DND-41 (cell line): ENCODE measurements around the gene PFN1.

Source experiments
- ATAC-seq: fragments of 200-7000 bp; cut with Tn5 transposase; 3 replicates; pipeline ENCODE4 v1.9.1; 2021; ENCODE audit warnings: low read depth; ENCODE audit not compliant: insufficient read depth
- DNase-seq: peaks from one replicate; pipeline ENCODE4 v3.0.0-alpha.2; 2020
- H2AFZ ChIP-seq: 2 replicates; pipeline ENCODE4 v1.6.0; 2012; ENCODE audit warnings: low read depth, low read length
- H3K27ac ChIP-seq: 2 replicates; pipeline ENCODE4 v1.5.1; 2012; ENCODE audit warnings: low read length, inconsistent platforms
- H3K27me3 ChIP-seq: fragments of 200-600 bp; sonication (generic); 2 replicates; pipeline ENCODE4 v1.6.0; 2012; ENCODE audit warnings: low read length, mild to moderate bottlenecking, inconsistent platforms; ENCODE audit not compliant: insufficient read depth, poor library complexity
- H3K36me3 ChIP-seq: 2 replicates; pipeline ENCODE4 v1.5.1; 2012; ENCODE audit warnings: low read length, inconsistent platforms; ENCODE audit not compliant: insufficient read depth
- H3K4me1 ChIP-seq: 2 replicates; pipeline ENCODE4 v1.5.1; 2012; ENCODE audit warnings: mild to moderate bottlenecking, low read length; ENCODE audit not compliant: insufficient read depth
- H3K4me2 ChIP-seq: 2 replicates; pipeline ENCODE4 v1.6.0; 2012; ENCODE audit warnings: mild to moderate bottlenecking, moderate library complexity, low read length, inconsistent platforms; ENCODE audit not compliant: insufficient read depth
- H3K4me3 ChIP-seq, 2 experiments: fragments of 200-600 bp in 1 of 2; shearing (Covaris generic) in 1 of 2; 2 replicates each; pipeline ENCODE4 v1.5.1; 2012 to 2016; ENCODE audit warnings: inconsistent platforms in 2 of 2, low read length in 2 of 2, mild to moderate bottlenecking in 2 of 2, low read depth in 1 of 2, moderate library complexity in 1 of 2
- H3K79me2 ChIP-seq: 2 replicates; pipeline ENCODE4 v1.6.0; 2012; ENCODE audit warnings: low read length, inconsistent platforms; ENCODE audit not compliant: insufficient read depth
- H3K9ac ChIP-seq: 2 replicates; pipeline ENCODE4 v1.6.0; 2012; ENCODE audit warnings: low read depth, mild to moderate bottlenecking, inconsistent platforms, low read length, moderate library complexity
- H3K9me3 ChIP-seq: 2 replicates; pipeline ENCODE4 v1.5.1; 2012; ENCODE audit warnings: low read length, moderate library complexity, mild to moderate bottlenecking, inconsistent platforms; ENCODE audit not compliant: insufficient read depth, severe bottlenecking
- H4K20me1 ChIP-seq: 2 replicates; pipeline ENCODE4 v1.6.0; 2012; ENCODE audit warnings: low read length; ENCODE audit not compliant: insufficient read depth
- CTCF ChIP-seq: IDR thresholded peaks from 2 replicates; pipeline ENCODE4 v1.5.1; 2012; ENCODE audit warnings: borderline replicate concordance, low read length, moderate library complexity, mild to moderate bottlenecking; ENCODE audit not compliant: poor library complexity, severe bottlenecking; ENCODE audit errors: extremely low read depth
- EZH2 ChIP-seq: IDR thresholded peaks from 3 replicates; pipeline ENCODE4 v1.6.1; 2012; ENCODE audit warnings: borderline replicate concordance, low read depth, mild to moderate bottlenecking, moderate library complexity, low read length, inconsistent platforms; ENCODE audit not compliant: severe bottlenecking

Gene PFN1

GRCh38 chr17:4896332-4897197 is 51.8 kb downstream of the PFN1 start:
- ATAC-seq (no peak), DNase-seq (no peak)
- H3K36me3 ChIP-seq = peaks cover 56% of the 10 kb centered on the region
- H4K20me1 ChIP-seq = peaks cover 8% of the 10 kb centered on the region
- H3K4me2 ChIP-seq = no peak overlapping the region
- H3K9ac ChIP-seq = no peak overlapping the region
- H3K9me3 ChIP-seq = no peaks in the 10 kb centered on the region
- no peaks in the 10 kb centered on the region for H3K27me3 ChIP-seq
- no peak overlapping the region for H3K4me3 ChIP-seq
- H3K27ac ChIP-seq = no peak overlapping the region
- no peak for TF ChIP-seq EZH2
- no peak for TF ChIP-seq CTCF
- no peaks in the 10 kb centered on the region for H3K4me1 ChIP-seq
- H2AFZ ChIP-seq = no peak overlapping the region
- H3K79me2 ChIP-seq = no peaks in the 10 kb centered on the region

GRCh38 chr17:4895657-4896331 is 52.5 kb downstream of the PFN1 start:
- H3K4me3 ChIP-seq = no peak overlapping the region
- no peaks in the 10 kb centered on the region for H3K79me2 ChIP-seq
- no peak overlapping the region for H3K9ac ChIP-seq
- peaks cover 63% of the 10 kb centered on the region for H3K36me3 ChIP-seq
- H3K4me1 ChIP-seq = no peaks in the 10 kb centered on the region
- peaks cover 8% of the 10 kb centered on the region; the same call in 1 of the 2 replicates for H4K20me1 ChIP-seq
- H3K27ac ChIP-seq = no peak overlapping the region
- H3K9me3 ChIP-seq = no peaks in the 10 kb centered on the region
- no peak for DNase-seq
- no peaks in the 10 kb centered on the region for H3K27me3 ChIP-seq
- ATAC-seq = no peak
- no peak overlapping the region for H3K4me2 ChIP-seq
- TF ChIP-seq CTCF (peak; percentile 12), EZH2 (no peak)
- H2AFZ ChIP-seq = no peak overlapping the region
